Epithelial cell of umbilical artery (primary cell): ENCODE data around the gene PRSS16. TPM values are rescaled to one million over a fixed set of nuclear protein-coding genes. Genes with fewer than 3 reads are reported as not detected.

ENCODE experiments used
- total RNA-seq: library from RNA; depleted of rRNA; stranded (reverse); fragments of >200 nt; gene quantifications from 2 replicates; pipeline ENCODE4 v1.2.3, GENCODE V29; 2014

Gene PRSS16
- not detected in 2 replicates for total RNA-seq

GRCh38 chr6:27247133-27247836 lies at the start of gene PRSS16:
Gene PRSS16 (plus strand): TSS chr6:27247701. CDS start chr6:27247738, 37 bp downstream.

Other genes with a start within 250 kb of the PRSS16 start
- not detected in 2 replicates for gene POM121L2, start 64.6 kb downstream of the PRSS16 start, total RNA-seq
- gene ZNF391, start 141.1 kb downstream of the PRSS16 start, total RNA-seq: 0.32 and 0.76 TPM in 2 replicates
- gene ZNF184, start 225.4 kb downstream of the PRSS16 start, total RNA-seq: 6.2 and 8.2 TPM in 2 replicates